ENCODE data around the gene CSH2. TPM values are rescaled to one million over a fixed set of nuclear protein-coding genes. Genes with fewer than 3 reads are reported as not detected.

Gene CSH2
- total RNA-seq, 1 experiment from 2014 or later, result not detected

GRCh38 chr17:63848834-63849689 is 24.4 kb downstream of the CSH2 start:
- peaks cover 0 to 10% (median 3%) of the 10 kb centered on the region in 3 experiments; a peak in 4 of 7 replicates for H3K36me3 Mint-ChIP-seq (ENCODE audit: insufficient read depth in 1 of 3, low read depth in 3 of 3)
- Histone ChIP-seq H3K18ac (ENCODE audit: insufficient read length, low read depth, low read length) (peak overlapping the region; percentile 82), H3K4ac (ENCODE audit: low read depth, low read length) (no peak overlapping the region), H3T11ph (ENCODE audit: low read length) (no peak overlapping the region), H3K79me1 (ENCODE audit: insufficient read depth, low read depth, low read length, poor library complexity, severe bottlenecking) (no peaks in the 10 kb centered on the region), H3K27me3 (ENCODE audit: insufficient read depth, low read length) (peaks cover 4% of the 10 kb centered on the region; the same call in 1 of the 2 replicates), H3K4me2 (ENCODE audit: insufficient read depth, insufficient read length, low read length) (peak overlapping the region; percentile 4), H3K56ac (ENCODE audit: insufficient read length, low read depth, low read length) (no peak overlapping the region), H2BK20ac (ENCODE audit: low read depth, low read length, poor library complexity, severe bottlenecking) (no peak overlapping the region), H4K8ac (replicated peaks; ENCODE audit: insufficient read length, low read depth, low read length) (no peak overlapping the region), H2AFZ (ENCODE audit: low read length) (no peak overlapping the region), H3K14ac (ENCODE audit: insufficient read depth, low read length) (peak overlapping the region; percentile 80), H3K4me1 (ENCODE audit: insufficient read depth, low read length) (no peaks in the 10 kb centered on the region), H3K9ac (ENCODE audit: extremely low read depth, insufficient read length, low read length) (peak overlapping the region; percentile 27), H4K5ac (ENCODE audit: insufficient read length, low read depth, low read length) (peak overlapping the region; percentile 70), H3K23ac (ENCODE audit: insufficient read length, low read depth, low read length) (no peak overlapping the region), H2BK120ac (ENCODE audit: low read depth, low read length, poor library complexity, severe bottlenecking) (no peak overlapping the region), H3K27ac (ENCODE audit: insufficient read length, low read depth, low read length) (no peak overlapping the region), H2AK5ac (ENCODE audit: insufficient read length, low read length) (no peak overlapping the region), H2BK12ac (ENCODE audit: insufficient read length, low read depth, low read length) (peak overlapping the region; percentile 30), H4K91ac (ENCODE audit: insufficient read length, low read depth, low read length) (no peak overlapping the region), H3K23me2 (ENCODE audit: insufficient read length, low read depth, low read length, poor library complexity, severe bottlenecking) (no peaks in the 10 kb centered on the region), H3K79me2 (ENCODE audit: insufficient read depth, low read length) (no peaks in the 10 kb centered on the region), H4K20me1 (ENCODE audit: control insufficient read depth, insufficient read depth, insufficient read length) (no peaks in the 10 kb centered on the region), H2BK15ac (ENCODE audit: low read depth, low read length) (no peak overlapping the region; the same call in 1 of the 2 replicates), H3K9me3 (ENCODE audit: control insufficient read depth, low read depth, low read length) (no peaks in the 10 kb centered on the region), H2BK5ac (ENCODE audit: insufficient read length, low read length) (no peak overlapping the region)
- H3K4me3 Mint-ChIP-seq, result peak overlapping the region; percentile 50 to 53; a peak in 4 of 5 replicates
- H3K27me3 Mint-ChIP-seq (ENCODE audit: low read depth), result peaks cover 72% of the 10 kb centered on the region
- peaks cover 8 to 15% of the 10 kb centered on the region in 2 experiments for H3K9me3 Mint-ChIP-seq
- WGBS (ENCODE audit: extremely low coverage, insufficient read length, low lambda C conversion rate), result no CpG with 5 or more reads among the region's 82 CpGs
- peak; percentile 70 for TF ChIP-seq CTCF (conservative IDR thresholded peaks at IDR 0.05)
- peak overlapping the region; percentile 95 to 99 (median 99) for H3K27ac Mint-ChIP-seq
- peaks cover 2 to 5% of the 10 kb centered on the region in 2 experiments; a peak in 3 of 4 replicates for H3K4me1 Mint-ChIP-seq
- peak; percentile 99 for DNase-seq

Data from H9 (cell line).